Right ventricle myocardium inferior (tissue), 1 donor: ENCODE measurements around the gene ADAMTS14. TPM values are rescaled to one million over a fixed set of nuclear protein-coding genes. Genes with fewer than 3 reads are reported as not detected.
A peak's percentile ranks its signal among the peaks of the same experiment; 100 is the strongest.

Experiments used
- ATAC-seq: fragments of 200-7000 bp; cut with Tn5 transposase; one replicate; pipeline ENCODE4 v1.9.1; 2020; ENCODE audit warnings: mild to moderate bottlenecking, moderate library complexity
- DNase-seq: peaks from one replicate; pipeline ENCODE4 v3.0.0; 2021; ENCODE audit errors: missing footprints
- intact Hi-C: fragments of 100-400 bp; cut with DNase I; formaldehyde crosslinking; loops from one replicate; pipeline ENCODE4 v1.11.0; 2022
- total RNA-seq: library from RNA; stranded (reverse); fragmentation: NEBNext Ultra II Directional; extraction: Animal tissue kit (Norgen Biotek cat#: 25700); gene quantifications from one replicate; pipeline ENCODE4 v1.2.1, GENCODE V29; 2021
- donor health status: DM: no; HTN: yes; CAD: no; lungs with severe emphysema.

ADAMTS14 gene
- total RNA-seq, 1 donor from 2014 or later, result 0.43 TPM

GRCh38 chr10:70705121-70705861 is 33.0 kb downstream of the ADAMTS14 start:
- intact Hi-C loops, result no loop called here

GRCh38 chr10:70711177-70711576 is 38.9 kb downstream of the ADAMTS14 start:
- intact Hi-C loops, result no loop called here
- DNase-seq (no peak), ATAC-seq (no peak)

More at GRCh38 chr10:70705121-70705861, 33.0 kb downstream of the ADAMTS14 start:
- ATAC-seq (no peak), DNase-seq (no peak)

GRCh38 chr10:70711911-70712310 is 39.6 kb downstream of the ADAMTS14 start:
- intact Hi-C loops, result no loop called here
- DNase-seq (no peak), ATAC-seq (no peak)

GRCh38 chr10:70714245-70714644 is 41.9 kb downstream of the ADAMTS14 start:
- no peak for ATAC-seq
- DNase-seq, result no peak
- intact Hi-C loops, result no loop called here

GRCh38 chr10:70714951-70715350 is 42.6 kb downstream of the ADAMTS14 start:
- no peak for DNase-seq
- ATAC-seq, result no peak
- intact Hi-C loops, result no loop called here

GRCh38 chr10:70715853-70716795 is 43.8 kb downstream of the ADAMTS14 start:
- ATAC-seq (no peak), DNase-seq (no peak)
- intact Hi-C loops, result no loop called here

GRCh38 chr10:70722820-70723424 is 50.6 kb downstream of the ADAMTS14 start:
- ATAC-seq, result no peak
- DNase-seq, result no peak
- intact Hi-C loops, result no loop called here

- no peak for DNase-seq
- intact Hi-C loops, result no loop called here
- ATAC-seq, result no peak
Measured at GRCh38 chr10:70723771-70724170, 51.5 kb downstream of the ADAMTS14 start.

GRCh38 chr10:70726909-70727495 is 54.7 kb downstream of the ADAMTS14 start:
- intact Hi-C loops, result no loop called here
- ATAC-seq, result no peak
- no peak for DNase-seq

- DNase-seq (no peak), ATAC-seq (no peak)
- intact Hi-C loops, result no loop called here
Measured at GRCh38 chr10:70728328-70728727, 56.0 kb downstream of the ADAMTS14 start.

GRCh38 chr10:70729763-70730357 is 57.6 kb downstream of the ADAMTS14 start:
- intact Hi-C loops, result no loop called here
- ATAC-seq (peak; percentile 51), DNase-seq (no peak)

GRCh38 chr10:70730955-70731354 is 58.6 kb downstream of the ADAMTS14 start:
- no peak for ATAC-seq
- no peak for DNase-seq
- intact Hi-C loops, result no loop called here

GRCh38 chr10:70732569-70732968 is 60.3 kb downstream of the ADAMTS14 start:
- ATAC-seq, result no peak
- intact Hi-C loops, result no loop called here
- no peak for DNase-seq

- DNase-seq, result no peak
- no peak for ATAC-seq
- intact Hi-C loops, result no loop called here
Measured at GRCh38 chr10:70733051-70733450, 60.7 kb downstream of the ADAMTS14 start.

- intact Hi-C loops, result no loop called here
Measured at GRCh38 chr10:70735161-70735560, 62.9 kb downstream of the ADAMTS14 start.

GRCh38 chr10:70736525-70736924 is 64.2 kb downstream of the ADAMTS14 start:
- intact Hi-C loops, result no loop called here
- ATAC-seq (no peak), DNase-seq (no peak)

More at GRCh38 chr10:70735161-70735560, 62.9 kb downstream of the ADAMTS14 start:
- no peak for DNase-seq
- ATAC-seq, result no peak

GRCh38 chr10:70737250-70737649 is 64.9 kb downstream of the ADAMTS14 start:
- intact Hi-C loops, result no loop called here
- DNase-seq (no peak), ATAC-seq (no peak)

GRCh38 chr10:70738006-70738760 is 65.9 kb downstream of the ADAMTS14 start:
- ATAC-seq (no peak), DNase-seq (no peak)
- intact Hi-C loops, result no loop called here
